ENCODE measurements around the gene HOXA5. TPM values are rescaled to one million over a fixed set of nuclear protein-coding genes. Genes with fewer than 3 reads are reported as not detected.

The HOXA5 gene
- total RNA-seq, 1 experiment from 2014 or later = 4.3 TPM

Other genes with a start within 250 kb of the HOXA5 start
- gene HOXA1, start 47.7 kb downstream of the HOXA5 start, total RNA-seq (2022; extraction: Qiagen RNA extraction) = 2.6 to 3.8 TPM (median 3.6 TPM) in 5 replicates
- gene HOXA2, start 41.0 kb downstream of the HOXA5 start, total RNA-seq (2022; extraction: Qiagen RNA extraction) = 0.61 to 0.88 TPM (median 0.69 TPM) in 5 replicates
- 1.6 to 2.2 TPM (median 1.7 TPM) in 5 replicates for gene HOXA4, start 12.9 kb downstream of the HOXA5 start, total RNA-seq (2022; extraction: Qiagen RNA extraction)
- gene HOXA6, start 4.1 kb upstream of the HOXA5 start, total RNA-seq (2022; extraction: Qiagen RNA extraction) = 0.98 to 1.7 TPM (median 1.4 TPM) in 5 replicates
- gene HOXA3, start 8.9 kb upstream of the HOXA5 start, total RNA-seq (2022; extraction: Qiagen RNA extraction) = 3.0 to 6.2 TPM (median 5.4 TPM) in 5 replicates
- gene HOXA7, start 13.0 kb upstream of the HOXA5 start, total RNA-seq (2022; extraction: Qiagen RNA extraction) = 4.7 to 5.5 TPM (median 4.8 TPM) in 5 replicates
- 0.39 to 0.80 TPM (median 0.52 TPM) in 5 replicates for gene HOXA9, start 21.9 kb upstream of the HOXA5 start, total RNA-seq (2022; extraction: Qiagen RNA extraction)
- gene HOXA10, start 30.6 kb upstream of the HOXA5 start, total RNA-seq (2022; extraction: Qiagen RNA extraction) = 6.9 to 8.3 TPM (median 7.2 TPM) in 5 replicates
- gene HOXA11, start 41.6 kb upstream of the HOXA5 start, total RNA-seq (2022; extraction: Qiagen RNA extraction) = 0.36 to 0.63 TPM (median 0.56 TPM) in 5 replicates
- 2.0 to 3.1 TPM (median 2.6 TPM) in 5 replicates for gene HOXA13, start 56.4 kb upstream of the HOXA5 start, total RNA-seq (2022; extraction: Qiagen RNA extraction)
- gene EVX1, start 99.1 kb upstream of the HOXA5 start, total RNA-seq (2022; extraction: Qiagen RNA extraction) = 0.07 to 0.19 TPM (median 0.13 TPM) in 5 replicates